Body of pancreas (tissue), 4 donors: ENCODE results near the gene CLIP2. TPM values are rescaled to one million over a fixed set of nuclear protein-coding genes. Genes with fewer than 3 reads are reported as not detected.

Source experiments
- ATAC-seq: fragments of 150-250 bp; one replicate; pipeline ENCODE4 v1.9.1; 2016
- DNase-seq, 4 donors: peaks; one replicate each; pipeline ENCODE4 v3.0.0-alpha.2; 2019
- H3K27ac ChIP-seq, 4 donors: fragments of 200-600 bp; sonication (generic); 1 replicate in 3 of 4; 2 replicates in 1 of 4; pipeline versions ENCODE4 v1.5.1 to v1.6.1; 2016 to 2019; ENCODE audit warnings: mild to moderate bottlenecking in 1 of 4, mixed read lengths in 1 of 4, moderate library complexity in 1 of 4
- H3K27me3 ChIP-seq, 2 donors: fragments of 200-600 bp; sonication (generic); one replicate each; pipeline ENCODE4 v1.6.0; 2016; ENCODE audit warnings: mild to moderate bottlenecking in 1 of 2
- H3K36me3 ChIP-seq, 2 donors: fragments of 200-600 bp; sonication (generic); replicated peaks in 1 of 2; 2 replicates each; pipeline ENCODE4 v1.5.1; 2016; ENCODE audit warnings: low read depth in 2 of 2; ENCODE audit not compliant: insufficient read depth in 1 of 2
- H3K4me1 ChIP-seq: fragments of 200-600 bp; sonication (generic); one replicate; pipeline ENCODE4 v1.6.0; 2016
- H3K4me3 ChIP-seq, 2 donors: fragments of 200-600 bp; sonication (generic); 1 replicate in 1 of 2; 2 replicates in 1 of 2; pipeline ENCODE4 v1.5.1; 2016 to 2019
- H3K9me3 ChIP-seq, 3 donors: fragments of 200-600 bp; sonication (generic); 1 replicate in 2 of 3; 2 replicates in 1 of 3; pipeline ENCODE4 v1.5.1; 2016
- POLR2A ChIP-seq, 3 donors: fragments of 450-650 bp; IDR thresholded peaks; one replicate each; pipeline ENCODE4 v1.6.1; 2016; ENCODE audit warnings: antibody characterized with exemption in 3 of 3, mild to moderate bottlenecking in 2 of 3
- WGBS, 2 donors: methylation state at CpG; one replicate each; pipeline ENCODE4 v1.1.5; 2017; 5-methylcytosine and 5-hydroxymethylcytosine counted together
- intact Hi-C: fragments of 100-400 bp; cut with DNase I; formaldehyde crosslinking; loops from one replicate; pipeline ENCODE4 v1.15.1; 2023
- total RNA-seq, 2 donors: library from RNA; depleted of rRNA; stranded (reverse); fragments of >200 nt; gene quantifications; one replicate each; pipeline ENCODE4 v1.1.0, GENCODE V29; 2016
- TF ChIP-seq, protein P1 (sequence below), 7 experiments: fragments of 450-650 bp in 4 of 7; fragments of 200-600 bp in 3 of 7; sonication (generic) in 3 of 7; IDR thresholded peaks; one replicate each; pipeline ENCODE4 v1.5.1; 2016 to 2019; ENCODE audit warnings: antibody characterized with exemption in 7 of 7

The CLIP2 gene
- total RNA-seq, 2 donors from 2014 or later, result 31.6 to 120 TPM

GRCh38 chr7:74263399-74264120 lies 25.6 kb upstream of the CLIP2 start:
- no peaks in the 10 kb centered on the region for H3K27me3 ChIP-seq
- H3K4me3 ChIP-seq, result no peak overlapping the region
- DNase-seq, result no peak
- no peak for TF ChIP-seq POLR2A (IDR thresholded peaks at IDR 0.05)
- H3K4me1 ChIP-seq, result no peaks in the 10 kb centered on the region
- no peak overlapping the region for H3K27ac ChIP-seq
- WGBS, 2 donors, result 59 to 69% methylated on average over 19 to 21 of the region's 21 CpGs
- ATAC-seq, result no peak
- no peaks in the 10 kb centered on the region for H3K36me3 ChIP-seq
- no peaks in the 10 kb centered on the region for H3K9me3 ChIP-seq
- intact Hi-C loops, result no loop called here

GRCh38 chr7:74266191-74266963 lies 22.8 kb upstream of the CLIP2 start:
- Histone ChIP-seq H3K4me3 (no peak overlapping the region), H3K27me3 (no peaks in the 10 kb centered on the region), H3K27ac (no peak overlapping the region), H3K36me3 (no peaks in the 10 kb centered on the region), H3K9me3 (no peaks in the 10 kb centered on the region), H3K4me1 (no peaks in the 10 kb centered on the region)
- TF ChIP-seq POLR2A (IDR thresholded peaks at IDR 0.05), result no peak
- TF ChIP-seq, protein P1, sequence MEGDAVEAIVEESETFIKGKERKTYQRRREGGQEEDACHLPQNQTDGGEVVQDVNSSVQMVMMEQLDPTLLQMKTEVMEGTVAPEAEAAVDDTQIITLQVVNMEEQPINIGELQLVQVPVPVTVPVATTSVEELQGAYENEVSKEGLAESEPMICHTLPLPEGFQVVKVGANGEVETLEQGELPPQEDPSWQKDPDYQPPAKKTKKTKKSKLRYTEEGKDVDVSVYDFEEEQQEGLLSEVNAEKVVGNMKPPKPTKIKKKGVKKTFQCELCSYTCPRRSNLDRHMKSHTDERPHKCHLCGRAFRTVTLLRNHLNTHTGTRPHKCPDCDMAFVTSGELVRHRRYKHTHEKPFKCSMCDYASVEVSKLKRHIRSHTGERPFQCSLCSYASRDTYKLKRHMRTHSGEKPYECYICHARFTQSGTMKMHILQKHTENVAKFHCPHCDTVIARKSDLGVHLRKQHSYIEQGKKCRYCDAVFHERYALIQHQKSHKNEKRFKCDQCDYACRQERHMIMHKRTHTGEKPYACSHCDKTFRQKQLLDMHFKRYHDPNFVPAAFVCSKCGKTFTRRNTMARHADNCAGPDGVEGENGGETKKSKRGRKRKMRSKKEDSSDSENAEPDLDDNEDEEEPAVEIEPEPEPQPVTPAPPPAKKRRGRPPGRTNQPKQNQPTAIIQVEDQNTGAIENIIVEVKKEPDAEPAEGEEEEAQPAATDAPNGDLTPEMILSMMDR (IDR thresholded peaks at IDR 0.05), result no peak
- WGBS, 2 donors, result 62 to 82% methylated on average over 7 of the region's 7 CpGs
- ATAC-seq (no peak), DNase-seq (no peak)
- intact Hi-C loops, result no loop called here

DNA sequence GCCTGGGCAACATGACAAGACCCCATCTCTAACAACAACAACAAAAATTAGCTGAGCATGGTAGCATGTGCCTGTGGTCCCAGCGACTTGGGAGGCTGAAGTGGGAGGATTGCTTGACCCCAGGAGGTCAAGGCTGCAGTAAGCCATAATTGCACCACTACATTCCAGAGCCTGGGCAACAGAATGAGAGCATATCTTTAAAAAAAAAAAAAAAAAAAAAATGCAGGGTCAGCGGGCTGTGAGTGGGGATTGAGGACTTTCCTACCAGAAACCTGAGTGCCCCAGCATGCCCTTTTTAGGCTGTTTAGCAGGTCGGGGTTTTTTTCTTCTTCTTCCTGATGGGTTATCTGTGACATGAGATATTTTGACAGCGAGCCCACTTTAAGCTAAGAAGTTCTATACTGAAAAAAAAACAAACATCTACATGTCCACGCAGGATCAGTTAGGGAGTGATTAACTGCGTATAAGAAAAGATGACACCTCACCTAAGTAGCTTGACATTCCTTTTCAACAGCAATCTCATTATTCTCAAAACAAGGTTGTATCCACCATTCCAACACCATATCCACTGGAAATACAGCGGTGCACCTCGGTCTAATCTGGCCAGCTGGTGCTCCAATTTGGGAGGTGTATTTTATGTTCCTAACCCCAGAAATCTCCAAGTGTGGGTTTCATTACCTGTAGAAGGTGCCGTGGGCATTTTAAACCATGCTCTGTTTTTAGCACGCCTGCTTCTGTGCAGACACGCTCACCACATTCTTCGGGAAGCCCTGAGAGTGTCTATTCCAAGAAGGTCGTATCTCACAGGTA lies 21.2 kb upstream of the CLIP2 start:
- H3K4me1 ChIP-seq, result no peaks in the 10 kb centered on the region
- H3K4me3 ChIP-seq, result no peak overlapping the region
- DNase-seq, result no peak
- no peak for ATAC-seq
- intact Hi-C loops, result no loop called here
- no peaks in the 10 kb centered on the region for H3K36me3 ChIP-seq
- no peaks in the 10 kb centered on the region for H3K27me3 ChIP-seq
- H3K9me3 ChIP-seq, result no peaks in the 10 kb centered on the region
- H3K27ac ChIP-seq, result no peak overlapping the region
- TF ChIP-seq, protein P1 (IDR thresholded peaks at IDR 0.05), result no peak
- TF ChIP-seq POLR2A (IDR thresholded peaks at IDR 0.05), result no peak
- 74 to 79% methylated on average over 13 of the region's 13 CpGs for WGBS, 2 donors

DNA sequence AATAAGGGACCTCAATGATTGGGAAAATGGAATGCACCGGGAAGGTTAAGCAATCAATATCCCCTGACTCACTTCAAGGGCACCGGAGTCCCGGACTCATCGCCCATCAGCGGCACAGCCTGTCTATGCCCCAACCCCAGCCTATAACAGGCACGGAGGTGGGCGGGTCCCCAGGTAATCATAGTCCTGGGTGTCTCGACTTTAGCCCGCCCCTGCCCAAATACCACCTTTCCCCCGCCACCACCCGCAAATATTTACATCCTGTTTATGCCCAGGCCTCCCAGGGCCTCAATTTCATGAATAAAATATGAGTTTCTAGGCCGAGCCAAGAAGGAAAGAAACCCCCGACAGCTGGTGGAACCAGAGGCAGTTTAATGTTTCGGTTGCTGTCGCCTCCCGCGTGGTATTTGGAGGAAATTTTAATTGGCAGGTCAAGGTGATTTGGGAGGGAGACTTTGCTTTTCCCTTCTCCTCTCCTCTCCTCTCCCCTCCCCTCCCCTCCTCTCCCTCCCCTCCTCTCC lies 19.4 kb upstream of the CLIP2 start:
- Histone ChIP-seq H3K27ac (peak overlapping the region in 3 of 4 donors; percentile 61 to 85 (median 76)), H3K9me3 (no peaks in the 10 kb centered on the region), H3K27me3 (no peaks in the 10 kb centered on the region), H3K4me3 (peak overlapping the region; percentile 19 to 32), H3K36me3 (no peaks in the 10 kb centered on the region), H3K4me1 (no peaks in the 10 kb centered on the region)
- ATAC-seq, result peak; percentile 88
- peak; percentile 71 to 79 (median 75) for DNase-seq
- intact Hi-C loops, result no loop called here
- 0 to 1% methylated on average over 17 of the region's 17 CpGs for WGBS, 2 donors
- peak in 1 of 3 donors; percentile 33 for TF ChIP-seq POLR2A (IDR thresholded peaks at IDR 0.05)
- TF ChIP-seq, protein P1 (IDR thresholded peaks at IDR 0.05), result no peak

DNA sequence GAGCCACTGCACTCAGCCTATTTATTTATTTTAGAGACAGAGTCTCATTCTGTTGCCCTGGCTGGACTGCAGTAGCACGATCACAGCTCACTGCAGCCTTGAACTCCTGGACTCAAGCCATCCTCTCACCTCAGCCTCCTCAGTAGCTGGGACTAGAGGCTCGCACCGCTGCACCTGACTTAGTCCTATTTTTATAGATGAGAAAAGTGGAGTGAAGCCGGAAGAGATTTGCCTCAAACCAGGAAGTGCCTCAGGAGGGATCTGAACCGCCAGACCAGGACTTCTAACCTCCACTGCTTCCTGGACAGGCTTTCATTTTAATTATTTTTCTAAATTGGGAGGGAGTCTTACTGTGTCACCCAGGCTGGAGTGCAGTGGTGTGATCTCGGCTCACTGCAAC lies 17.5 kb upstream of the CLIP2 start:
- Histone ChIP-seq H3K36me3 (no peaks in the 10 kb centered on the region), H3K27me3 (no peaks in the 10 kb centered on the region), H3K4me3 (no peak overlapping the region), H3K9me3 (no peaks in the 10 kb centered on the region), H3K4me1 (no peaks in the 10 kb centered on the region), H3K27ac (peak overlapping the region in 2 of 4 donors; percentile 51 to 61)
- intact Hi-C loops, result no loop called here
- DNase-seq (no peak), ATAC-seq (no peak)
- 53 to 63% methylated on average over 6 of the region's 6 CpGs for WGBS, 2 donors
- TF ChIP-seq, protein P1 (IDR thresholded peaks at IDR 0.05), result no peak
